Stimulated activated CD4-positive, alpha-beta T cell treated with anti-CD3 and anti-CD28 coated beads, Interleukin-12 subunit alpha, Interleukin-12 subunit beta, amount 100 ng/mL, for 4 hours (primary cell): ENCODE results near the gene CLIC1.

Source experiments
- DNase-seq: peaks from one replicate; pipeline ENCODE4 v3.0.0-alpha.2; 2020

The CLIC1 gene

GRCh38 chr6:31737991-31738979 lies 2.0 kb upstream of the CLIC1 start:
- peak; percentile 40 for DNase-seq

DNA sequence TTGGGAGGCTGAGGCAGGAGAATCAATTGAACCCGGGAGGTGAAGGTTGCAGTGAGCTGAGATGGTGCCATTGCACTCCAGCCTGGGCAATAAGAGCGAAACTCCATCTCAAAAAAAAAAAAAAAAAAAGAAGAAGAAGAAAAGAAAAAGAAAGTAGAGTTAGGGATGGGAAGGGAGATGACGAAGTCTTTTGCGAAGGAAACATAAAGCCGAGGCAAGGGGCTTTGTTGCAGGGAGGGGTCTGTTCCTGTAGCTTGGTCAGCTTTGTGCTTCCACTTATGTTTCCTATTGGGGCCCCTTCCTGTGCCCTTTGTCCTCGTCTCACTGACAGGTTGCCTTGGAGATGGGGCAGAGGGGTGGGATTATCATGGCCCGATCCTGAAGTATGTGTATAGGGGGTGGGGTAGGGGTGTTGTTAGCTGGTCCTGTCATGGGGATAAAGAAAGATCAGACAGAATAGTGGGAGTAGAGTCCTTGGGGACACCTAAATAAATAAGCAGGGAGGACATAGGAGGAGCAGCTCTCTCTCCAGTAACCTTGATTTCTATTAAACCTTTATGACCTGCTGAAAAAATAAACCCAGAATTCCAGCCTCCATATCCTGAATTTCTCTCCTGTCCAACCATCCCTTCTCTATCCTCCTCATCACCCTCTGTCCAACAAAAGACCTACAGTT lies 1.1 kb upstream of the CLIC1 start:
- no peak for DNase-seq

- DNase-seq, result no peak
These were observed 511 bp upstream of the CLIC1 start for GRCh38 chr6:31736768-31737314.

DNA sequence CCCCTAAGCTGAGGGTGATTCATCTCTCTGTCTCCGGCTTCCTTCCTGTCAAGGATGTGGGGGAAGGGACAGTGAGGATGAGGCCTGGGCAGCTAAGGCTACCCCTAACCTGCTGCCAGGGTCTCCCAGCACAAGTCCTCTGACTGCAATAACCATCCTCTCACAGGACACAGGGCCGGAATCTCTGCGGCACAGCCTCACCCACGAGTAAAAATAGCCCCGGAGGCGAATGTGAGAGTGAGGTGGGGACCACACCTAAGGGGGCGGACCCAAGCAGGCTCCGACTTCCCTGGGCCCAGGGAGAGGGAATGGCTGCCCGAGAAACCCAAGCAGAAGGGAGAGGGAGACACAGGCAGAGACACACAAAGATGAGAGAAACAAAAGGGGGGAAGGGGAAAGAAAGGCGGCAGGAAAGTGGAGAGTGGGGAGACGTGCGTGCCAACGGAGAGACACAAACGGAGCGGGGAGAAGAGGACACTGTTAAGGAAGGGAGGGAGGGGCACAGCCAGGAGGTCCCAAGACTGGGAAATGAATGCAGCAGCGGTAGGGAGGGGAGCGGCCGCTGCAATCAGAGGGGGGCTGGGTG lies 1.4 kb downstream of the CLIC1 start:
- peak; percentile 30 for DNase-seq

GRCh38 chr6:31734247-31734820 lies 2.0 kb downstream of the CLIC1 start:
- DNase-seq, result no peak

GRCh38 chr6:31733734-31734133 lies 2.6 kb downstream of the CLIC1 start:
- DNase-seq, result no peak

- no peak for DNase-seq
These were observed 4.3 kb downstream of the CLIC1 start for GRCh38 chr6:31732029-31732428.

- no peak for DNase-seq
These were observed 5.7 kb downstream of the CLIC1 start for GRCh38 chr6:31730631-31731086.

- DNase-seq, result peak; percentile 68
These were observed 6.2 kb downstream of the CLIC1 start for GRCh38 chr6:31729979-31730630.

- DNase-seq, result peak; percentile 74
These were observed 6.8 kb downstream of the CLIC1 start for GRCh38 chr6:31729515-31729978.

GRCh38 chr6:31728767-31729514 lies 7.4 kb downstream of the CLIC1 start, which contains the start of gene DDAH2:
DDAH2 (minus strand) TSS chr6:31729299; CDS start chr6:31729161, 138 bp downstream.
- no peak for DNase-seq

- DNase-seq, result no peak
These were observed 8.3 kb downstream of the CLIC1 start for GRCh38 chr6:31727717-31728671.

GRCh38 chr6:31727034-31727716 lies 9.2 kb downstream of the CLIC1 start:
- no peak for DNase-seq

- no peak for DNase-seq
These were observed 10.6 kb downstream of the CLIC1 start for GRCh38 chr6:31725502-31726350.

GRCh38 chr6:31723980-31724691 lies 12.2 kb downstream of the CLIC1 start:
- DNase-seq, result no peak

GRCh38 chr6:31723245-31723979 lies 12.9 kb downstream of the CLIC1 start, which contains the start of gene MPIG6B:
MPIG6B (plus strand) TSS chr6:31723373; CDS start chr6:31723384, 11 bp downstream.
- DNase-seq, result no peak

GRCh38 chr6:31722173-31722572 lies 14.2 kb downstream of the CLIC1 start:
- no peak for DNase-seq
